GM18499 (cell line): ENCODE results near the gene CNOT4.
"Not testable (repeated sequence)": the region's sequence is repeated elsewhere in the genome, so short reads cannot be mapped to it uniquely, and the experiment has no call there.

ENCODE experiments used
- ATAC-seq: cut with Tn5 transposase; IDR thresholded peaks from one replicate; pipeline ENCODE4 v1.9.1; 2021; ENCODE audit warnings: moderate number of reproducible peaks; ENCODE audit not compliant: insufficient read depth, unreplicated experiment

Gene CNOT4

DNA sequence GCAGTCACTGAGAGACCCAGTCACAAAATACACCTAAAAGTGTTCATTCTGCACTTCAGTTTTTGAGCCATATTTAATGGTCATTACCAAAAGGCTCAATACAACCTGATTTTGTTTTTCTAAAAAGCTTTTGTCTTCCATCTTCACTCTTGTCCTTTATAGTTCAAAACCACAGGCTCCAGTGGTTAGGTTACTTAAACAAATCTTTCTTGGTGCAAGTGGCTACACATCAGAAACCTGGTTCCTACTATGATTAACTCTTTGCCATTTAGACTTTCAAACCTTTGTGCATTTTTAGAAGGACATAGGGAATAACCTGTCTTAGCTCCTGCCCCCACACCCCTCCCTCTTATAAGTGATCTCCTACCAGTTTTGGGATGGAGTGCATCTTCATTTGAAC is 140.5 kb downstream of the CNOT4 start:
- no peak for ATAC-seq

- ATAC-seq = no peak
These were observed 141.3 kb downstream of the CNOT4 start for GRCh38 chr7:135368416-135369186.

DNA sequence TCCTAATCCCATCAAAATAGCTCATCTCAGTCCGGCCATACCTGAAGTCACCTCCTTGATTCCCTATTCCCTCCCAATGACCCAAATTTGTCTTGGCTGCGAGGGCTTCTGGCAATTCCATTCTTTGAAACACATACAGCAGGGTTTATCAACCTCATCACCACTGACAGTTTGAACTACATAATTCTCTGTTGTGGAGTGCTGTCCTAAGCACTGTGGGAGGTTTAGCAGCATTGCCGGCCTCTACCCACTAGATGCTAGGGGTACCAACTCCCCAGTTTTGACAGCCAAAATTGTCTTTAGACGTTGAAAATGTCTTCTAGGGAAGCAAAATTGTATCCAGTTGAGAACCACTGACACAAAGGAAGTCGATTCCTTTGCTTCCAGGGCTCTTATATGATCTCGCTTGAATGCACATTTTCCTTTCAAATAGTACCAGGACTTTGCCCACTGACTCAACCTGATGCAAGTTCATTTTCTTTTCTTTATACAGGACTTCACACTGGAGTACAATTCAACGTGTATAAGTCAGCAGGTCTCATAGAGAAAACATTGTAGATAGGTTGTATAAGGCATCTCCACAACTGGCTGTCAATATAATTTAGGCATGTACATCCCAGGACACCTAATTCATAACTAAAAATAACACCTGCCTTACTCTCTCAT is 142.9 kb downstream of the CNOT4 start:
- ATAC-seq = no peak

- no peak for ATAC-seq
These were observed 144.2 kb downstream of the CNOT4 start for GRCh38 chr7:135365721-135366120.

DNA sequence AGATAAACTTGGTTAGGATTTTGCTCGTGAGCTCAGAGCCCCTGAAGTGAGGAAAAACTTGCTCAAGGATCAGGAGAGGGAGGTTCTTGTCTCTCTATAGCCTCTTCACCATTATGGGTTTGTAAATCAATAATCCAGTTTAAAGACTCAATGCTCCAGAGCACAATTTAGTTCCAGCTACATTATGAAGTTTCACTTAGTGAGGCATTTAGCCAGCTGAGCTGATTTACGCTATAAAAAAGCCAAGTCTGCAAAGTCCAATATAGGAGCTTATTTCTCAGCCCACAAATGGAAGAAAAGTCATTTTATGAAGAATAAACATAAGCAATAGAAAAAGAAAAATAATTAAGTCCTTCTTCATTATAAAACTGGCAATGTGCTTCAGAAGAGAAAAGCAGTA is 145.7 kb downstream of the CNOT4 start:
- no peak for ATAC-seq

DNA sequence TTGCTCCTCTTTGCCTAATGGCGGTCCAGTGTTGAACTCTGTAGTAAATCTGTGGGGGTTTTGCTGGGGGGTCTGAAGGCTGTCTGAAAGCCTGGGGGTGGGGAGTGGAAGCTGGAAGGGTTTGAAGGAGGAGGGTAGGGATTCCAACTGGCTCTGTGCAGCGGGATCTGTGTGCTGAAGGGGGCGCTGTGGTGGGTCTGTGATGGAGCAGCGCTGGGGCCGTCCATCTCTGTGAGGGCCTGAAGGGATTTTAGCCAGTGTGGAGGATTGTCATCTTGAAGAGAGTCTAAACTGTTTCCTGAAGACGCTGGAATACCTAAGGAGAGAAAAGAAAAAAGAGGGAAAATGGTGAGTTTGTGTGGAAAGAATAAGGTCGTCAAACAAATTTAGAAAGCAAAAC is 147.0 kb downstream of the CNOT4 start:
- no peak for ATAC-seq

- no peak for ATAC-seq
These were observed 148.1 kb downstream of the CNOT4 start for GRCh38 chr7:135361788-135362187.

GRCh38 chr7:135359615-135360014 is 150.3 kb downstream of the CNOT4 start:
- ATAC-seq = no peak

GRCh38 chr7:135355377-135356048 is 154.4 kb downstream of the CNOT4 start:
- no peak for ATAC-seq

- ATAC-seq = no peak
These were observed 156.1 kb downstream of the CNOT4 start for GRCh38 chr7:135353832-135354231.

- no peak for ATAC-seq
These were observed 157.6 kb downstream of the CNOT4 start for GRCh38 chr7:135352285-135352684.

GRCh38 chr7:135351070-135351469 is 158.8 kb downstream of the CNOT4 start:
- ATAC-seq = not testable (repeated sequence)

DNA sequence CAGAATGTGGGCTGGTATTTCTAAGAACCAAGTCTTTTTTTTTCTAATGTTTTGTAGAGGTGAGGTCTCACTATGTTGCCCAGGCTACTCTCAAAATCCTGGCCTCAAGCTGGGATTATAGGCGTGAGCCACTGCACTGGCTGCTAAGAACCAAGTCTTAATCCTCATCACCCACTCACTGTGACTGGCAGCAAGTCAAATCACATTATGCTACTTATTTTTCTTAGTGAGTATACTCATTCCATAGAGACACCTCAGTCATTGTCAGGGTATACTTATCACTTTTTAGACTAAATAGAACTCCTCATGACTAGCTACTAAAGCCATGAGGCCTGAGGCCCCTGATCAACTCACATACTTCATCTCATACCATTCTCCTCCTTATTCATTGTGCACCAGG is 160.2 kb downstream of the CNOT4 start:
- no peak for ATAC-seq

DNA sequence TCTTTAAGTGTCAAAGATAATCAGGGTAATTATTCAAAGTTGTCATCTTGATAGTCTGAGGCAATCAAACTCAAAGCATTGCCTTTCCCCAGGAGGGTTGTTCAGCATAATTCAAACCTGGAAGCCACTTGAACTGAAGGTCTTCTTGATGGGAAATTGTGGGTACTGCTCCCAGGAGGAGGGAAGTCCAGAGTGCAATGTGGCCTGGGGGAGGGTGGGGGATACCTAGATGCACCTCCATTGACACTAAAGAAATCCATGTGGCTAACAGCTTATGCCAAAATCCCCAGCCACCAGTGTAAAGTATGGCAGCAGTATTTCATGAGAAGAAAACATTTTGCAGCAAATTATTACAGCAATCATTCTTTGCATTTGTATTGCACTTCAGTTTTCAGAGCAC is 161.4 kb downstream of the CNOT4 start:
- no peak for ATAC-seq

DNA sequence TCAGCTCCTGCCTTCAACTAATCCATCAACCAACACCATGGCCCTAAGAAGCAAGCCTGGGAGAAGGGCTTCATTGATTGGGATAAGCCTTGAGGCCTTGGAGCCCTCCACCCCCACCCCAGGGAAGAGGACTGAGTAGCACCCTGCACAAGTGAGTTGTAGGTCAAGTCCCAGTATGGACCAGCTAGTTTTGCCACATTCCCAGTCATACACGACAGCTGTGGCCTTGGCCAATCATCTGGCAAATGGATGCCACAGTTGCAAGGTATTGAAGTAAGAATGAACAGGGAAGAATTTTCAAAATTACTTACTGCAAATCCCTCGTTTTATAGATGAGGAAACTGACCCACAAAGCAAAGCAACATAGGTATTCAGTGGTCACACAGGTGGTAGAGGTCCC is 166.5 kb downstream of the CNOT4 start:
- no peak for ATAC-seq

DNA sequence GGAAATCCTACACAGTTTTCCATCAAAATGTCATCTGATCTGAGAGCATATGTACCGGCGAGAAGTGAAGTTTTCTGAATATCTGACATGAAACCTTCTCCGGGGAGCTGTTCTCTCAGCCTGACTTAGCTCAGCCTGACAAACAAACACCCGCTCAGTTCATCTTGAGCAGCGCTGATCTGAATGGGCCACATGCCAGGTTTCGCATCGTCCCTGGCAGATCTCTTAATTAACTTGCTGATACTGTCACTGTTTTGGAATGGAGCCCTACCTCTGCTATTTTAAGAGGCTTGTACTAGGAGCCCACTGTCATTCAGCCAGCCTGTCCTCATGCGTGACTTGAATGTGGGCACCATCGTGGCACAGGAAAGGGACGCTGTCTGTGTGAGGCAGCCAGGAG is 167.0 kb downstream of the CNOT4 start:
- no peak for ATAC-seq

GRCh38 chr7:135341049-135341448 is 168.9 kb downstream of the CNOT4 start:
- ATAC-seq = no peak

DNA sequence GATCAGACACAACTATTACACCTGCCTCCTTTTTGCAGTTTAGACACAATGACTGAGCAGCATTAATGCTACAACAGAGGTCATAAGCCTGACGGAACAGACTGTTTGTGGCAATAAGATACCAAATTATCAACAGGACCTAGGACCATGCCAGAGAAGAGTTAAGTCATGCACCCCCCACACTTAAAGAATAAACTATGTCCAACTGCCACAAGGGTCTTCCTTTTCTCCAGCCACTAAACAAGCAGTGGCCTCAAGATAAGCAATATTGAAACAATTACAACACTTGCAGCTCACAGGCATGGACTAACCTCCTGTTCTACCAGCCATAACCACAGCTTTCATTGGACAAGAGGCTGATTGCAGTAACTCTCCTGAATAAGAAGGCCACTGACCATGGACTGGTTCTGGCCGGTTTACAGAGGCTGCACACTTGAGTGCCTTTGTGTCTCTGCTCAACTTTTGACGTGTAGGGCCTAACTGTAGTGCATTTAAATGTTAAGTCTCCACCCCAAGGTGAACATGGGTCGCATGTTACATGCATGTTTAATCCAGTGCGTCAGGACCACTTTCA is 171.8 kb downstream of the CNOT4 start:
- no peak for ATAC-seq

GRCh38 chr7:135337506-135337905 is 172.4 kb downstream of the CNOT4 start:
- ATAC-seq = no peak

DNA sequence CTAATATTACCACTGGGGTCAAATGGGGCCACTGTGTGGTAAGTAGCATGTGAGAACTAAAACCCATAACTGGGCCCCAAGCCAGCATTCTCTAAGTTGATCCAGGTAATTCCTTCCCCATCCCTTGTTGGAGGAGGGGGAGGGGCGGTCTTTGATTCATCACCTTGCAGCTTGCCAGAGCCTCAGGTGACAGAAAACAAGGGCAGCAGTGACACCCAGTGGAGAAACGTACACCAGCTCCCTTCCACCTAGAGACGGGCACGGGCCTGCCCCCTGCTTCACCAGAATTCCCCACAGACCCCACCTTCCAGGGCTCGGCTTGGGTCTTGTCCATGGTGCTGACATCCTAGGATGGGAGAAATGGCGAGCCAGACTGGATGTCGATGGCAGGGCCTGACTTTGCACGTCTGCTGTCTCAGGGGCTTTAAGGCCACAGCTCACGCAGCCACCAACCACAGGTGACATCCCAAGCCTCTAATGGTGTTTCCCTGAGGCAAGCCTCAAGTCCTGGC is 174.2 kb downstream of the CNOT4 start:
- no peak for ATAC-seq
